ENCODE data around the gene SLC38A1. TPM values are rescaled to one million over a fixed set of nuclear protein-coding genes. Genes with fewer than 3 reads are reported as not detected.
"Not testable (repeated sequence)": the region's sequence is repeated elsewhere in the genome, so short reads cannot be mapped to it uniquely, and the experiment has no call there.

The SLC38A1 gene
- 46.6 TPM for total RNA-seq

GRCh38 chr12:46268583-46269428, at the start of gene SLC38A1:
TSS of gene SLC38A1 (minus strand) at chr12:46269043. CDS start at chr12:46239800, 29,243 bp downstream.
- DNase-seq (ENCODE audit: low read depth in 2 of 3, low spot score in 2 of 3) = peak; percentile 68 to 91 (median 88)

DNA sequence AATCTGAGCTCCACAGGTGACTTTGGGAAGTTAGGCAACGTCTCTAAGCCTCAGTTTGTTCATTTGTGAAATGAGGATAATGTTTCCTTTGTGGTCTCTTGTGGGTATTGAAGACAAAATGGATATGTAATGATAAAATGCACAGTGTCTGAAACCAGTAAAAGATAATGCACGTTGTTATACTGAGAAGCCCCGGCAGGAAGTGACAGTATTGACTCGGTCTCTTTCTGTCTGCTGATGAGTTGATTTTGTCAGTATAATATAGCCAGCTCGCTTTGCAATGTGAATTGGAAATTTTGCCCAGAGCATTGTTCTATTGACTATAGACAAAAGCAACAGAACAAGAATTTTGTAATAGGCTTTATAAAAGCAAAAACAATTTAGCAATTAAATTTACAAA, 49.2 kb upstream of the SLC38A1 start:
- no peak for DNase-seq (ENCODE audit: low read depth in 2 of 3, low spot score in 2 of 3)

GRCh38 chr12:46304070-46304469, 35.2 kb upstream of the SLC38A1 start:
- DNase-seq (ENCODE audit: low read depth in 2 of 3, low spot score in 2 of 3) = no peak

- DNase-seq (ENCODE audit: low read depth in 2 of 3, low spot score in 2 of 3) = peak; percentile 45 to 57 (median 50)
These were observed 34.3 kb upstream of the SLC38A1 start for GRCh38 chr12:46303039-46303666.

- peak in 2 of 3 donors; percentile 21 to 74 for DNase-seq (ENCODE audit: low read depth in 2 of 3, low spot score in 2 of 3)
These were observed 32.1 kb upstream of the SLC38A1 start for GRCh38 chr12:46300910-46301309.

DNA sequence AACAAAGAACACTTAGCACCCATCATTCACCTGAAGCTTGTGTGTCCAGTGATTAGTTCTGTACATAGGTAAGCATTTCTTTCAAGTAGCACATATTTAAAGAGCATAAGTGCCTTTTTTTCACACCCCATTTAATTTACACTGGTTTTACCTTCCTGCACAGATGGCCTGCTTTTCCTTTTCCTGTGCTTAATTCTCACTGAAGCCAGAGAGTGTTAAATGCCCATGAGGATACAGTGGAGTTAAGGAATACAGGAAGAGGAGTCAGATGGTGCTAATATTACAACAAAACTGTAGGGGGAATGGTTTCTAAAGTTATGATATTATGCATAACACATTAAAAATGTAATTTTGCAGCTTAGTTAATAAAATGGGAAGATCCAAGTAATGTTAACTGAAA, 31.0 kb upstream of the SLC38A1 start:
- no peak for DNase-seq (ENCODE audit: low read depth in 2 of 3, low spot score in 2 of 3)

DNA sequence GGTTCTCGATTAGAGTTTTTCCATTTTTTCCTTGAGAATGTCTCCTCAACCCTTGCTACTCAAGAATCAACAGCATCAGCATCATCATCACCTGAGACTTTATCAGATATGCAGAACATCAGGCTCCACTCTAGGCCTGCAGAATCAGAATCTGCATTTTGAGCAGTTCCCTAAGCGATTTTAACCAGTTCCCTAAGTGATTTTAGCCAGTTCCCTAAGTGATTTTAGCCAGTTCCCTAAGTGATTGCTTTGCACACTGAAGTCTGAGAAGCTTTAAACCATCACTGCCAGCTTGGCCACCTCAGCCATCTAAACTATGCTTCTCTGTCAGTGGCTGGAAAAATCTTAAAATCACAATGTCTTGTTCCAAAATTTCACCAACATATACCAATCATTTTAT, 29.4 kb upstream of the SLC38A1 start:
- no peak for DNase-seq (ENCODE audit: low read depth in 2 of 3, low spot score in 2 of 3)

- peak in 1 of 3 donors; percentile 13 for DNase-seq (ENCODE audit: low read depth in 2 of 3, low spot score in 2 of 3)
These were observed 28.0 kb upstream of the SLC38A1 start for GRCh38 chr12:46296822-46297221.

GRCh38 chr12:46292754-46293402, 24.0 kb upstream of the SLC38A1 start:
- DNase-seq (ENCODE audit: low read depth in 2 of 3, low spot score in 2 of 3) = no peak

- DNase-seq (ENCODE audit: low read depth in 2 of 3, low spot score in 2 of 3) = not testable (repeated sequence)
These were observed 23.1 kb upstream of the SLC38A1 start for GRCh38 chr12:46291953-46292352.

- DNase-seq (ENCODE audit: low read depth in 2 of 3, low spot score in 2 of 3) = not testable (repeated sequence)
These were observed 16.3 kb upstream of the SLC38A1 start for GRCh38 chr12:46285177-46285576.

- no peak for DNase-seq (ENCODE audit: low read depth in 2 of 3, low spot score in 2 of 3)
These were observed 14.0 kb upstream of the SLC38A1 start for GRCh38 chr12:46282829-46283228.

GRCh38 chr12:46276756-46277155, 7.9 kb upstream of the SLC38A1 start:
- no peak for DNase-seq (ENCODE audit: low read depth in 2 of 3, low spot score in 2 of 3)

- DNase-seq (ENCODE audit: low read depth in 2 of 3, low spot score in 2 of 3) = no peak
These were observed 3.0 kb upstream of the SLC38A1 start for GRCh38 chr12:46271863-46272262.

DNA sequence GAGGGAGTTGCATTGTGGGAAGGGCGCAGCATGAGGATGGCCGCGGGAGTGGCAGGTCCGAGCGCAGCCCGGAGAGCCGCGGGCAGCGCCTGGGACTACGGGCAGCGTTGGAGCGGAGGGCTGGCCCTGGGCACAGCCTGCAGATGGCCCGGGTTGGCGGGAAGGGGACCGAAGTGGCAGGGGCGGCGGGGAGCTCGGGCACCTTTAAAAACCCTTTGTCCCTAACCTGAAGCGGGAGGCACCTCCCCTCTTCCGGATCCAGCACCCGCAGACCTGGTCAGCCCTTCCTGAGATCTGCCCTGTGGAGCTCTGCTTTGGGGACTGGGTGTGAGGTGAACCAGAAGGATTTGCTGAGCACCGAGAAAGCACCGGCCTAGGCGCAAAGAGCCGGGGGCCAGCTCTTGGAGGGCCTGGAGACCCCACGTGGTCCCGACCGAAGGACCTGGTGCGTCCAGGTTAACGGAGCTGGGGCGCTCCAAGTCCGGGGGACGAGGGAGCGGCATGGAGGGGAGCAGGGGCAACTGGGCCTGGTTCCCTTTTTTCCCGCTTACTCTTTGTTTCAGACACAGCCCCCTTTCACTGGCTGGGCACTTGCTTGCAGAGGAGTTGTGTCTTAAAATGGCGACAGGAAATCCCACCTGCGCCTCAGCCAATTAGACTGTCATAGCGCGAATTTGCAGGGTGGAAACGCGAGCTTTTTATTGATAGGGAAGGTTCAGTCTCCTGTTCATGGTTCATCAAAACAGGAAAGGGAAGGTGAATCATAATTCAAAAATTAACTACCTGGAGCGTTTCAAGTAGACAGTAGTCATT, 792 bp upstream of the SLC38A1 start:
- DNase-seq (ENCODE audit: low read depth in 2 of 3, low spot score in 2 of 3) = peak; percentile 30 to 63 (median 52)

DNA sequence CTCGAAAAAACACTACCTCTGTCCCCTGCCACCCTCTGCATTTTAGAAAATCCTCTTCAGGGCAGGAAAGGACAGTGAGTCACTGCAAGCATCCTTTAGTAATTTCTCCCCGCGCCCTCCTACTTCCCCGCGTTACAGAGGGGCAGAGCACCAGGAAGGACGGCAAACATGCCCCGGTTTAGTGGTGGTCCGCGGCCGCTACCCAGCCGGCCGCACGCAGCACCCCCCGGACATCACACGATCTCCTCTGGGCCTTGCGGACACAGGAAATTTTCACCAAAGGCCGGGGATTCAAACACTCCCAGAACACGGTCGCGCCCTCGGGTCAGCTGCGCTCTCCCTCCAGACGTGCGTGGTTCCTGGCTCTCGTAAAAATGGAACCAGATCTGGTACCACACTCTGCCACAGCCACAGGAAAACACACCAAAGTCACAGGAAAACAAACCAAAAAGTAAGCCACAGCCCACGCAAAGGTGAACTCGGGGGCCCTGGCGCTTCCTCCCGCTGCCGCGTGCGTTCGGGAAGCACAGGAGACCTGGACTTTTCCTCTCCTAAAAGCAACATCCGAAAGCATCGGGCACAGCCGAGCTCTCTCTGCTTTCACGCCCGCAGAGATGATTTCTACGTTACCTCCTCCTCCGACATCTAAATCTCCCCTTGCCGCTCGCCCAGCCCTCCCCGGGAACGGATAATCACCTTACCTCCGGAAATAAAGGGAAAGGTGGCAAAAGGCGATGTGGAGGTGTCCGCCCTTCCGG, 839 bp downstream of the SLC38A1 start:
- DNase-seq (ENCODE audit: low read depth in 2 of 3, low spot score in 2 of 3) = peak; percentile 10 to 40 (median 31)

GRCh38 chr12:46267575-46267824, 1.3 kb downstream of the SLC38A1 start:
- DNase-seq (ENCODE audit: low read depth in 2 of 3, low spot score in 2 of 3) = peak in 1 of 3 donors; percentile 18

DNA sequence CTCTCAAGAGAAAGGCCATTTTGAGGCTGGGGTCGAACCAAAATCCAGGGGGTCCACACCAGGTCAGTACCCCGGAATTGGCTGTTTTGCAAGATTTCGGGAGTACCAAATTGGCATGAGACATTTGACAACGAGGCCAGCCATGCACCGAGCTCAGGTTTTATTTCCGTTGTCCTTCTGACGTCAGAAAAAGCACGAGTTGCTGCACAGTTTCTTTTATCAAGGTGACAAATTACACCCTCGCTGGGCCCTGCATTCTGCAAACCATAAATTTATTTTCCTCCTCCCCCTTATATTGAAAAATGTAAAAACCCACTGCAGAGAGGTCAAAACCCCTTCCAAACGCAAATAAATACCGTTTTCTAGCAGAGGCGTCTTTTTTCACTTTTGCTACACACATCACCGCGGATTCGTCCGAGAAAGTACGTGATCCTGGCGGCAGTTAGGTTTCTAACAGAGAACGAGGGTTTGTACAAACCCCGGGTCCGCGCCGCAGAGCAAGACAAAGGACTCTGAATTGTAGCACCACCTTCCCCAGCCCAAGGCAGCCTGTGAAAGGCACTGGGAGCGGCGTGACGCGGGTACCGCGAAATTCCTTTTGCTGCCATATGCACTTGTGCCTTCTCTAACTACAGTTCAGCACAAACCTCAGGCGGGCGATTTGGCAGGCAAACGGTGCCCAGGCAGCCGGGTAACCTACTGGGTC, 1.8 kb downstream of the SLC38A1 start:
- peak; percentile 35 to 61 (median 52) for DNase-seq (ENCODE audit: low read depth in 2 of 3, low spot score in 2 of 3)

DNA sequence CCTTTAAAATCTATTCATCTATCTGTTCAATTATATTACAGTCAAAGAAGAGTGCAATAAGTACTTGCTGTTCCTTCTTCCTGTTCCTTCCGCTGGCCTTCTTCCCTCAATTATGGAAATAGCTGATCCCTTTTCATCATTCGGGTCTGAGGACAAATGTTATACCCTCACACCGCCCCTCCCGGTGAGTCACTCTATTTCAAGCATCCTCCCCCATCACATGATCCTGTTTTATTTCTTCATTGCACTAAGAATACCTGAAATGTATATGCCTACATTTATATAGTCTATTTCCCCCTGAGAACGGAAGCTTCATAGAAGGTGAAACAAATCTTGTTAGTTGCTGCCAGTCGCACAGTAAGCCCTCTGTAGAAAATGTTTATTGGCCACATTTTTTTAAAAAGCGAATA, 2.5 kb downstream of the SLC38A1 start:
- peak; percentile 17 to 37 (median 35) for DNase-seq (ENCODE audit: low read depth in 2 of 3, low spot score in 2 of 3)

DNA sequence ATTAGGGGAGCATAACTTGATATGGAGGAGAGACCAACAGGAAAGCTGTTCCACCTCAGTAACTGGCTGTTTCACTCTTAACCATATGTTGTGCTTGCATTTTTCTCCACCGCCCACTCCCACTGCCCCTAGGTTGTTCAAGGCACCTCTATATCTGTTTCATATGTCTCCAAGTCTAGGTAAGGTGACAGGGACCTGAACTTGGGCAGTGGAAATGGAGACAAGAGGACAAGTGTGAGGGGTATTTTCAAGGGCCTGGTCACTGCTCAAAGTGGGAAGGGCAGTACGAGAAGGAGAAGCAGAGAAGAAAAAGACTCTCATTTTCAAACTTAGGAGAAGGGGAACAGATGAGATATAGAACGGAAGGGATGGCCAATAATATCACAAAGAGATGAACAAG, 3.1 kb downstream of the SLC38A1 start:
- no peak for DNase-seq (ENCODE audit: low read depth in 2 of 3, low spot score in 2 of 3)
